Fibroblast of villous mesenchyme (primary cell): ENCODE data around the gene PJA1. TPM values are rescaled to one million over a fixed set of nuclear protein-coding genes. Genes with fewer than 3 reads are reported as not detected.

ENCODE experiments used
- DNase-seq: peaks from one replicate; pipeline ENCODE4 v3.0.0-alpha.2; 2010; ENCODE audit warnings: low read depth
- H3K4me3 ChIP-seq: 2 replicates; pipeline ENCODE4 v1.5.1; 2011; ENCODE audit warnings: low read depth, mild to moderate bottlenecking, low read length
- total RNA-seq: library from RNA; depleted of rRNA; stranded (reverse); fragments of >200 nt; gene quantifications from 2 replicates; pipeline ENCODE4 v1.2.3, GENCODE V29; 2012
- TF ChIP-seq, protein P1 (sequence below): IDR thresholded peaks from 2 replicates; pipeline ENCODE4 v1.5.1; 2012; ENCODE audit warnings: low read depth, mild to moderate bottlenecking, low read length; ENCODE audit not compliant: insufficient read depth

PJA1 gene
- total RNA-seq, 1 donor, result 28.1 TPM

DNA sequence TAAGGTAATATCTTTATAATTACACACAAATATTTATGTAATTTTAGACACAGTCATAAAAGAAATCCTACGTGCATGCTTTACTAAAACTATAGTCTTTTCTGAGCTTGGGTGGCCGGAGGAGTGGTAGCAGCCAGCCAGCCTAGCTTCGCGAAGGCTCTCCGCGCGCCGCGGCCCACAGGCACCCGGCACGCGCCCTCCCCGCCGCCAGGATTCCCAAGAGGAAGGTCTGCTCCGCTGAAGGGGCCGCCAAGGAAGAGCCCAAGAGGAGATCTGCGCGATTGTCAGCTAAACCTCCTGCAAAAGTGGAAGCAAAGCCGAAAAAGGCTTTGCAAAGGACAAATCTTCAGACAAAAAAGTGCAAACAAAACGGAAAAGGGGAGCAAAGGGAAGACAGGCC lies 8.7 kb upstream of the PJA1 start:
- H3K4me3 ChIP-seq, result no peak overlapping the region
- DNase-seq, result no peak
- TF ChIP-seq, protein P1, sequence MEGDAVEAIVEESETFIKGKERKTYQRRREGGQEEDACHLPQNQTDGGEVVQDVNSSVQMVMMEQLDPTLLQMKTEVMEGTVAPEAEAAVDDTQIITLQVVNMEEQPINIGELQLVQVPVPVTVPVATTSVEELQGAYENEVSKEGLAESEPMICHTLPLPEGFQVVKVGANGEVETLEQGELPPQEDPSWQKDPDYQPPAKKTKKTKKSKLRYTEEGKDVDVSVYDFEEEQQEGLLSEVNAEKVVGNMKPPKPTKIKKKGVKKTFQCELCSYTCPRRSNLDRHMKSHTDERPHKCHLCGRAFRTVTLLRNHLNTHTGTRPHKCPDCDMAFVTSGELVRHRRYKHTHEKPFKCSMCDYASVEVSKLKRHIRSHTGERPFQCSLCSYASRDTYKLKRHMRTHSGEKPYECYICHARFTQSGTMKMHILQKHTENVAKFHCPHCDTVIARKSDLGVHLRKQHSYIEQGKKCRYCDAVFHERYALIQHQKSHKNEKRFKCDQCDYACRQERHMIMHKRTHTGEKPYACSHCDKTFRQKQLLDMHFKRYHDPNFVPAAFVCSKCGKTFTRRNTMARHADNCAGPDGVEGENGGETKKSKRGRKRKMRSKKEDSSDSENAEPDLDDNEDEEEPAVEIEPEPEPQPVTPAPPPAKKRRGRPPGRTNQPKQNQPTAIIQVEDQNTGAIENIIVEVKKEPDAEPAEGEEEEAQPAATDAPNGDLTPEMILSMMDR, result no peak

DNA sequence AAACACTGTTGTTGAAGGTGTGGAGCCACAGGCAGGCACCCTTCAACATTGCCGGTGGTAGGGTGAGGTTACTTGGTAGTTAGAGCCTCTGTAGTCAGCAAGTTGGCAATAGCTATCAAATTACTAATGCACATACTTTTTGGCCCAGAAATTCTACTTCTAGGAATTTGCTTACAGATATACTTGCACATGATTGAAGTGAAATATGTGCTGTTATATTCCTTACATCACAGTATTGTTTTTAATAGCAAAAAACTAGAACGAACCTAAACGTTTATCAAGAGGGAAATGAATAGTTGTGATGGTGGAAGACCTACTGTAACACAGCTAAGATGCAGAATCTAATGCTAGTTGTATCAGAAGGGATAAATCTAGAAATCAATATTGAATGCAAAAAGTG lies 7.7 kb upstream of the PJA1 start:
- TF ChIP-seq, protein P1, result no peak

DNA sequence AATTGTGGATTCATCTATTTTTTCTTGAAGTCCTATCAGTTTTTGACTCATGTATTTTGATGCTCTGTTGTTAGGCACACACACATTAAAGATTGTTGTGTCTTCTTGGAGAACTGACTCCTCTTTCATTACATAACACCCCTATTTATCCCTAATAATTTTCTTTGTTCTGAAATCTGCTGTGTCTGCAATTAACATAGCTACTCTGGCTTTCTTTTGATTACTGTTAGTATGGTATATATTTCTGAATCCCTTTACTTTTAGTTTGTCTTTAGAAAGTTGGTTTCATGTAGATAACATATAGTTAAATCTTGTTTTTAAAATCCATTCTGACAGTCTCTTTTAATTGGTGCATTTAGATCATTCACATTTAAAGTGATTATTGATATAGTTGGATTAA lies 5.1 kb upstream of the PJA1 start:
- TF ChIP-seq, protein P1, result no peak
- H3K4me3 ChIP-seq, result no peak overlapping the region
- no peak for DNase-seq

More for the DNA sequence above, 7.7 kb upstream of the PJA1 start:
- DNase-seq, result no peak
- H3K4me3 ChIP-seq, result no peak overlapping the region

DNA sequence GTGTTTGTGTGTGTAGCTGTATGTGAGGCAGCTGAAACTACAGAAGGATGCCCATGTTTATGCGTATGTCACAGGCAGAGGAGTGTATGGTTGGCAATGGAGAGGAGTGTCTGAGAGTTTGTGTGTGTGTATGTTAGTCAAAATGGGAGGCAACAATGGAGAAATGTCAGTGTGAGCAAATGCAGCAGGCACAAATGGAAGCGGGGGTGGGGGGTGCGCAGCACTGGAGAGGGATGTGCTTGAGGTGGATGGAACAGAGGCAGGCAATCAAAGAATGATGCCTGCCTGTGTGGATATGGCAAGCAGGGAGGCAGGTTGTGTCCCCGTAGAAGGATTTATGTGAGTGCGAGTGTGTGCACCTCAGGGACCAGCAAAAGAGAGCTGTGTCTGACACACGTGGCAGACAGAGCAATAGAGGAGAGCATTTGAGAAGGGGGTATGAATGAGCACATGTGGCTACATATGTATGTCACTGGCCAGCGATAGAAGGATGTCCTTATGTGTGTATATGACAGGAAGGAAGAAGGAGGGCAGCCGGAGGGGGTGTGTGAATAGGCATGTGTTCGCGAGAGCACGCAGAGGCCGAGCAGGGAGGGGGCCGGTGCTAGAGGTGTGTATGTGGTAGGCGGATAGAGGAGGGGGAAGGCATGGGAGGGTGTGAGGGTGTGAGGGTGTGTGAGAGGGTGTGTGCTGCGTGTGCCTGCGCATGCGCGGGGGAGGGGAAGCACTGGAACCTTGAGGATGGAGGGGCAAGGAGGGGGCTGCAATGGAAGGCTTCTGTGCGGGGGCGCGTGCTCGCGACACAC lies 1.1 kb downstream of the PJA1 start:
- TF ChIP-seq, protein P1, result no peak
- no peak for DNase-seq
- peak overlapping the region; percentile 83 for H3K4me3 ChIP-seq

DNA sequence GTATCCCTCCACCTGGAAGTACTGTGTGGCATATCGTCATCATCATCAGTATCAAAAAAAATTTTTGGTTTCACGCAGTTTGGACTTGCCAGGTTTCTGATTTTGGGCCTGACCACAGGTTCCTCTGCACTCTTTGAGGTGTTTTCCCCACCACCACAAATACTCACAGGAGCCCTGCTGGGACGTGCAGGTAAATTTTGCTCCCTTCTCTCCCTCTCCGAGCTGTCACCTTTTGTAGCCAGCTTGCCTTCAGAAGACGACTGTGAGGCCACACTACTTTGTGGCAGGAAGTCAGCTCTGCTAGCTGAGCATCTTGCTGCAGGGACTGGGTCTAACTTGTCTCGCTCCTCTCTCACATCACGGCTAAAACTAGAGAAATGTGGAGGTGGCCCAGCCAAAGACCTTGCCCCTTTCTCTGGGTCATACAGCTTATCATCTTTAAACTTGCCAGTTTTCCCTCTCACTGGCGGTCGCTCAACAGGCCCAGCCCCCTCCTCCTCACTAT lies 2.8 kb downstream of the PJA1 start:
- TF ChIP-seq, protein P1, result no peak
- H3K4me3 ChIP-seq, result no peak overlapping the region
- no peak for DNase-seq

DNA sequence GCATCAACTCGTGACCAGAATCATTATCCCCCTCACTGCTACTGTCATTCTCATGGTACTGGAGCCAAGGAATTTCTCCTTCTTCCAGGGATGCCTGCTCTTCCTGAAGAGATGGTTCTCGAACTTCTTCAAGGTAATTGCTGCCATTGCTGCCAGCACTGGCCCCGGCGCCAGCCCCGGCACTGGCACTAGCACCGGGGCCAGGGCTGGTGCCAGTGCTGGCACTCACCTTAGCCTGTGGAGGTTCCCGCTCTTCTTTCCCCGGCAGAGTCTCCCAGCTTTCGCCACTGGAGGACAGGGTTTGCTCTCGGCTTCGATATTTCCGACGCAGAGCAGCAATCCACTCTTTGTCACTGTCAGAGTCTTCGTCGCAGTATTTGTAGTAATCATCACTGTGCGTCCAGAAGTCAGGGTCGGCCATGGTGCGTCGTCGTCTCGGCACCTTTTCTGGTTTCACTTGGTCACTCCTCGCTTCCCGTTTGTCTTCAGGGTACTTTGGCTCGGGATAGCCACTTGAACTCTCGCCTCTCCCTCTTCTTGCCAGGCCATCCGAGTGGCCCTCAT lies 3.4 kb downstream of the PJA1 start:
- TF ChIP-seq, protein P1, result no peak
- no peak overlapping the region for H3K4me3 ChIP-seq
- DNase-seq, result no peak
